Uterus (tissue), 2 donors: ENCODE results near the gene STT3B.

Experiments used
- CTCF ChIP-seq, 4 experiments: fragments of 200-600 bp in 2 of 4; fragments of 450-650 bp in 2 of 4; sonication (generic) in 2 of 4; IDR thresholded peaks; one replicate each; pipeline ENCODE4 v1.5.1; 2016 to 2019; ENCODE audit warnings: antibody characterized with exemption in 4 of 4, mild to moderate bottlenecking in 2 of 4, moderate library complexity in 1 of 4
- POLR2A ChIP-seq, 2 donors: fragments of 450-650 bp; IDR thresholded peaks; one replicate each; pipeline ENCODE4 v1.6.1; 2016; ENCODE audit warnings: antibody characterized with exemption in 2 of 2, mild to moderate bottlenecking in 1 of 2, moderate library complexity in 1 of 2

- TF ChIP-seq CTCF (IDR thresholded peaks at IDR 0.05) (no peak), POLR2A (IDR thresholded peaks at IDR 0.05) (no peak)
These were observed 107.1 kb downstream of the STT3B start for GRCh38 chr3:31639828-31640227.
